Right lobe of liver (tissue), 6 donors: ENCODE measurements around the gene IQGAP3. TPM values are rescaled to one million over a fixed set of nuclear protein-coding genes. Genes with fewer than 3 reads are reported as not detected.

Experiments
- ATAC-seq, 4 donors: fragments of 200-7000 bp; cut with Tn5 transposase; one replicate each; pipeline ENCODE4 v1.9.1; 2020; ENCODE audit warnings: mild to moderate bottlenecking in 4 of 4, moderate library complexity in 4 of 4
- DNase-seq, 3 donors: peaks; one replicate each; pipeline ENCODE4 v3.0.0-alpha.2; 2020
- H3K27ac ChIP-seq, 3 donors: fragments of 200-600 bp; one replicate each; pipeline ENCODE4 v1.8.0; 2022
- H3K27me3 ChIP-seq, 2 donors: fragments of 200-600 bp; one replicate each; pipeline ENCODE4 v1.8.0; 2022
- H3K36me3 ChIP-seq, 4 donors: fragments of 200-600 bp; sonication (generic) in 1 of 4; one replicate each; pipeline versions ENCODE4 v1.5.1 to v1.8.0; 2017 to 2022; ENCODE audit warnings: control low read depth in 1 of 4
- H3K4me1 ChIP-seq, 4 donors: fragments of 200-600 bp; sonication (generic) in 1 of 4; one replicate each; pipeline versions ENCODE4 v1.5.1 to v1.8.0; 2017 to 2022; ENCODE audit warnings: control low read depth in 1 of 4
- H3K4me3 ChIP-seq, 3 donors: fragments of 200-600 bp; one replicate each; pipeline ENCODE4 v1.8.0; 2022
- H3K9me3 ChIP-seq, 4 donors: fragments of 200-600 bp; sonication (generic) in 1 of 4; one replicate each; pipeline versions ENCODE4 v1.5.1 to v1.8.0; 2017 to 2022; ENCODE audit warnings: control low read depth in 1 of 4
- POLR2A ChIP-seq: fragments of 450-650 bp; IDR thresholded peaks from one replicate; pipeline ENCODE4 v1.6.1; 2017; ENCODE audit warnings: antibody characterized with exemption, mild to moderate bottlenecking
- WGBS: methylation state at CpG from one replicate; pipeline ENCODE4 v1.1.6; 2018; ENCODE audit warnings: low coverage, low lambda C conversion rate; ENCODE audit not compliant: insufficient coverage; ENCODE audit errors: missing lambda C conversion rate; 5-methylcytosine and 5-hydroxymethylcytosine counted together
- intact Hi-C, 2 donors: fragments of 100-400 bp; cut with DNase I; formaldehyde crosslinking; loops; one replicate each; pipeline versions ENCODE4 v1.11.2 to v1.14.1; 2022
- total RNA-seq, 6 experiments: library from RNA; depleted of rRNA in 2 of 6; stranded (reverse); fragments of >200 nt in 2 of 6; fragmentation: NEBNext Ultra II Directional in 3 of 6; extraction: Animal tissue kit (Norgen Biotek cat#: 25700) in 3 of 6; gene quantifications; one replicate each; pipeline versions ENCODE4 v1.1.0 to v1.2.4, GENCODE V29; 2016 to 2023
- TF ChIP-seq, protein P1 (sequence below), 4 donors: fragments of 200-600 bp in 3 of 4; fragments of 450-650 bp in 1 of 4; IDR thresholded peaks; one replicate each; pipeline versions ENCODE4 v1.5.1 to v1.8.0; 2016 to 2022; ENCODE audit warnings: antibody characterized with exemption in 4 of 4, mild to moderate bottlenecking in 2 of 4
- donor health status: DM: no; HTN: yes; CAD: no.
- donor health status: DM: no; HTN: no; CAD: no.
- donor health status: DM: no; HTN: no; CAD: no.
- donor health status: DM: no; HTN: yes; CAD: no.
- donor health status: DM: no; HTN: yes; CAD: no.

The IQGAP3 gene
- total RNA-seq, 6 experiments from 2014 or later = 0.07 to 2.6 (median 0.95) TPM

DNA sequence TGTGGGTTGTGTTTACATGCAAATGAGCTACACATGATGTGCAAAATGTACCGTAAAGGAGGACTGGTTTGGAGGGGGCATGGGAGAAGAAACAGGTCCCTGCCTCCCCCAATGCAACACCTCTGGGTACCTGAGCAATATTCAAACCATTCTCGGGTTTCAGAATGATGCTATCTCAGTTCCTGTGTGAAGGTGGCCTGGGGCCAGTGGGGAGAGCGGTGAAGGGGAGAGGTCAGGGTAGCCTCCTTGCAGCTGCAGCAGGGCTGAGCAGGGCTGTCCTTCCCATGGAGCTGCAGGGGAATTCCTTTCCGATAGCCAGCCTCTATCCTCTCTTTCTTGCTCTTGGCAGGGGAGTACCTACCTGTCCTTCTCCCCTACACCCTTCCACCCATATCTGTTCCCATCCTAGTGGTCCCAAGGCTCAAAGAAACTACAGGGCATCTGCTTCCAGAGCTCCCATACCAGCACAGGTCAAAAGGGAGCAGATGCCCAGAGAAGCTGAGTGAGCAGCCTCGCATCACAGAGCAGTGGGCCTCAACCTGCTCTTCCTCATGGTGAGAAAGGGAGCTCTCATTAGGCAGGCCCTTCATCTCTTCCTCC is 83.7 kb downstream of the IQGAP3 start:
- intact Hi-C loops = no loop called here
- H3K27ac ChIP-seq = no peak overlapping the region
- 78% methylated on average over 2 of the region's 5 CpGs for WGBS
- no peaks in the 10 kb centered on the region for H3K9me3 ChIP-seq
- no peaks in the 10 kb centered on the region for H3K36me3 ChIP-seq
- peaks cover 0 to 40% (median 16%) of the 10 kb centered on the region in 4 donors for H3K4me1 ChIP-seq
- TF ChIP-seq POLR2A = no peak
- TF ChIP-seq, protein P1, sequence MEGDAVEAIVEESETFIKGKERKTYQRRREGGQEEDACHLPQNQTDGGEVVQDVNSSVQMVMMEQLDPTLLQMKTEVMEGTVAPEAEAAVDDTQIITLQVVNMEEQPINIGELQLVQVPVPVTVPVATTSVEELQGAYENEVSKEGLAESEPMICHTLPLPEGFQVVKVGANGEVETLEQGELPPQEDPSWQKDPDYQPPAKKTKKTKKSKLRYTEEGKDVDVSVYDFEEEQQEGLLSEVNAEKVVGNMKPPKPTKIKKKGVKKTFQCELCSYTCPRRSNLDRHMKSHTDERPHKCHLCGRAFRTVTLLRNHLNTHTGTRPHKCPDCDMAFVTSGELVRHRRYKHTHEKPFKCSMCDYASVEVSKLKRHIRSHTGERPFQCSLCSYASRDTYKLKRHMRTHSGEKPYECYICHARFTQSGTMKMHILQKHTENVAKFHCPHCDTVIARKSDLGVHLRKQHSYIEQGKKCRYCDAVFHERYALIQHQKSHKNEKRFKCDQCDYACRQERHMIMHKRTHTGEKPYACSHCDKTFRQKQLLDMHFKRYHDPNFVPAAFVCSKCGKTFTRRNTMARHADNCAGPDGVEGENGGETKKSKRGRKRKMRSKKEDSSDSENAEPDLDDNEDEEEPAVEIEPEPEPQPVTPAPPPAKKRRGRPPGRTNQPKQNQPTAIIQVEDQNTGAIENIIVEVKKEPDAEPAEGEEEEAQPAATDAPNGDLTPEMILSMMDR (IDR thresholded peaks at IDR 0.05) = no peak
- no peaks in the 10 kb centered on the region for H3K27me3 ChIP-seq
- DNase-seq = no peak
- no peak for ATAC-seq
- no peak overlapping the region for H3K4me3 ChIP-seq

DNA sequence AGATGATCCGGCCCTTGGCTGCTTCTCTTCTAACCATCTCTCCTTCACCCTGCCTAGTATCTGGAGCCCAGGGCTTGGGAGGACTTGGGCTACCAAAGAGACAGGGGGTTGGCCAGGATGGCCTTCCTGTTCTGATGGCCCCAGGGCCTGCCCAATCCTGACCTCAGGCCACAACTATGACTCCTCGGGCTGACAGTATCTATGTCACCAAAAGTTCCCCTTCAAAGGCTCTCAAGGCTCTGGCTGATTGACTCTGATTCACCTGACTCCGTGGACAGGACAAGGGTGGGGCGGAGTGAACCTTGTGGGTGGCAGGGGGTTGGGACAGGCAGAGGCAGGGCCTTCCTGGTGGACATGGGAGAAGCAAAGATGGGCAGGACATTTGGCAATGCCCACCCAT is 84.5 kb downstream of the IQGAP3 start:
- ATAC-seq (no peak), DNase-seq (no peak)
- Histone ChIP-seq H3K4me3 (no peak overlapping the region), H3K27ac (no peak overlapping the region), H3K4me1 (peaks cover 0 to 32% (median 10%) of the 10 kb centered on the region in 4 donors), H3K36me3 (peaks cover 0 to 1% (median 0%) of the 10 kb centered on the region in 4 donors), H3K27me3 (no peaks in the 10 kb centered on the region), H3K9me3 (no peaks in the 10 kb centered on the region)
- 60% methylated on average over 1 of the region's 4 CpGs for WGBS
- TF ChIP-seq POLR2A = no peak
- TF ChIP-seq, protein P1 (IDR thresholded peaks at IDR 0.05) = no peak
- intact Hi-C loops = no loop called here

DNA sequence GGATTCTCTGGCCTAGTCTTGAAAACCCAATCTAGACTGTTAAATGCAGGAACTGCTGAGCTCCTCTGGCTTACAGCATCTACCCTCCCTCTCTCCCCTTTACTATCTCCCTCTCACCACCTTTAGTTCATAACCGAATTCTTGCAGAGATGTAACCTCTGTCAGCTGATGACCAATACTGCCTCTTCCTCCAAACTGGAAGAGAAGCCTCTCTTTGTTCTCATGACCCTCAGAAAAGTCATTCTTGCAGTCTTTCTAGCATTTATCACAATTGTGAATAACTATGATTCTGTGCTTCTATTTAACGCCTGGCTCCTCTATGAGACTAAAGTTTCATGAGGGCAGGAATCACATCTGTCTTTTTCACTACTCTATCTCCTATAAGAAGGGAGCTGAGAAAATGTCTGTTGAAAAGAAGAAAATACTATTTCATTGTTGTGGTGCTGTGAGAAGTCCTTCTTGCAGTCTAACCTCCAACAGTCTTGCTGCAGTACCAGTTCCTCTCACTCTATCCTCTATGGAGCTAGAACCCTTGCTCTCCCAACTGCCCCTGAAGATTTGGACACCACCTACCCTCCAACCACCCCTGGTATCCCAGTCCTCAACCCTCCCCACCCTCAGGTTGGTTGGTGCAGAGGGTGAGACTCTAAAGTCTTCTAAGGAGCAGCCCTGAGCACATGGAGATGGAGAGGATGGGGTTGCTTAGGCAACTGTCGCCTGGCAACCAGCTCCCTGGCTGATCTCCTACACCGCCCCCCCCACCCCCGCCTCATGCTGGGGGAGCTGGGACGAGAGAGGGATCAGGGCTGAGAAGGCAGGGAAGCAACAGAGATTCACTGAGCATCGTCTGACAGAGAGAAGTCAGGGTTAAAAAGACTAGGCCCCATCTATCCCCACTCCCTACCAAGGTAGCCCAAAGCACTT is 85.7 kb downstream of the IQGAP3 start:
- Histone ChIP-seq H3K36me3 (peaks cover 3 to 13% (median 9%) of the 10 kb centered on the region in 4 donors), H3K4me3 (no peak overlapping the region), H3K27ac (no peak overlapping the region), H3K27me3 (no peaks in the 10 kb centered on the region), H3K9me3 (no peaks in the 10 kb centered on the region), H3K4me1 (peaks cover 0 to 22% (median 8%) of the 10 kb centered on the region in 4 donors)
- intact Hi-C loops = no loop called here
- ATAC-seq (no peak), DNase-seq (no peak)
- no peak for TF ChIP-seq POLR2A
- TF ChIP-seq, protein P1 (IDR thresholded peaks at IDR 0.05) = no peak
- WGBS = 82% methylated on average over 2 of the region's 7 CpGs

DNA sequence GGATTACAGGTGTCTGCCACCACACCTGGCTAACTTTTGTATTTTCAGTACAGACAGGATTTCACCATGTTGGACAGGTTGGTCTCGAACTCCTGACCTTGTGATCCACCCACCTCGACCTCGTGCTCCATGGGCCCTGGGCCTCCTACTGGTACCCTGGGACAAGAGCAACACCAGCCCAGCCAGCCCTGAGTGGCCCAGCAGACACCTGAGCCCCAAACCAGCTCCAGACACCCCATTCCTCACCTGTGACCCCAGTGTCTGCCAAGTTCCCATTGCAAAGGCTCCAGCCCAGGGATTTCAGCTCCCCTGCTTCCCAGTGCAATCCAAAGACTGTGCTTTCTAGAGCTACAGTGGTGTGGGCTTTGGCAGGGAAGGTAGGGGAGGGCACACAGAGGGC is 86.4 kb downstream of the IQGAP3 start:
- DNase-seq (no peak), ATAC-seq (no peak)
- Histone ChIP-seq H3K9me3 (no peaks in the 10 kb centered on the region), H3K4me1 (peaks cover 0 to 15% (median 4%) of the 10 kb centered on the region in 4 donors), H3K27me3 (no peaks in the 10 kb centered on the region), H3K4me3 (no peak overlapping the region), H3K36me3 (peaks cover 8 to 20% (median 14%) of the 10 kb centered on the region in 4 donors), H3K27ac (no peak overlapping the region)
- WGBS = 100% methylated on average over 2 of the region's 3 CpGs
- intact Hi-C loops = no loop called here
- TF ChIP-seq, protein P1 (IDR thresholded peaks at IDR 0.05) = no peak
